ENCODE data around the gene SEMA4D.
A peak's percentile ranks its signal among the peaks of the same experiment; 100 is the strongest.
"Not testable (repeated sequence)": the region's sequence is repeated elsewhere in the genome, so short reads cannot be mapped to it uniquely, and the experiment has no call there.

SEMA4D gene

DNA sequence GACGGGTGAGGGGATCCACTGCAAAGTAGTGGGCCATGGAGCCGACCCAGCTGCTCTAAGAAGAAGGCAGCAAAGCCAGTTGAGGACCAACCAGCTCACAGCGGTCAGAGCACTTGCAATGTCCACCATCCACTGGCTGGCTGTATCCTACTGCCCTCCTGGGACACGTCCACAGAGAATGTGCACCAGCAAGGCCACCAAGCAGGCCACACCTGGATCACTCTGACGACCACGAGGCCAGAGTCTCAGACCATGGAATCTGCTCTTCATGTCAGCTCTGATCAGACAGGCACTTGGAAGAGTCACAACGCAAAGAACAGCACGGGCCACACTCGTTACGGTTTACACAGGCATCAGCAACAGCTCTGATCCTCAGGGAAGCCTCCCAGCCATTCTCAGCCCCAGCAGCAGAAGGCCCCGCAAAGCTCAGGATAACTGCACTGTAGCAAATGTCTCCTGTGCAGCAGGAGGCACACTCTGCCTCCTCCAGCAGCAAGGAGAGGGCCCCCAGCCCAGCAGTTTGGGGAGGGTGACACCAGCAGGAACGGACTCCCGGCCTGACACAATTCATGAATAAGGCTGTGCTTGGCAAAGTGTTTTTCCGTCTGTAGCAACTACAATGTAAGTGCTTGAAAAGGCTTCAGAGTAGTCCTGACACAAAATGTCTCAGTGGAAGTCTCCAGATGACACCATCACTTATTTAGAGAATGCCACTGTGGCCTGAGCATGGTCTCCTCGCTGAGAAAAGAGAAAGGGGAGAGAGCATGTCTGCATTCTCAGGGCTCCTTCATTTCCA lies 15.7 kb downstream of the SEMA4D start:
- no peak for DNase-seq

DNA sequence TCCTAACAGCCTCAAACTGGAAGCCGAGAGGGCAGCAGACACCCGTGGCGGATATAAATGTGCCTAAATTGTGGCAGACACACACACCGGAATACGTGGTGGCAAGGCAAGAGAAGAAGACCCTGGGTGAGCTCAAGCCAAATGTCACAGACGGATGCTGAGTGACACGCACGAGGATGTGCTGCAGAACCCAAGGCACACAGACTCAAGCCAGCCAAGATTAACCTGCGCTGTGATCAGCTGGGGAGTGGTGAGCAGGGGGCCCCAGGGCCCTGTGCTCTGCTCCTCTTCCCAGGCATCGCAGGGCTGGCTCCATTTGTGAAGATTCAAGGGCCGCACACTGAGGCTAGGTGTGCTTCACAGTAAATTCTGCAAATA lies 16.4 kb downstream of the SEMA4D start:
- DNase-seq, result peak in 1 of 5 donors; percentile 64

DNA sequence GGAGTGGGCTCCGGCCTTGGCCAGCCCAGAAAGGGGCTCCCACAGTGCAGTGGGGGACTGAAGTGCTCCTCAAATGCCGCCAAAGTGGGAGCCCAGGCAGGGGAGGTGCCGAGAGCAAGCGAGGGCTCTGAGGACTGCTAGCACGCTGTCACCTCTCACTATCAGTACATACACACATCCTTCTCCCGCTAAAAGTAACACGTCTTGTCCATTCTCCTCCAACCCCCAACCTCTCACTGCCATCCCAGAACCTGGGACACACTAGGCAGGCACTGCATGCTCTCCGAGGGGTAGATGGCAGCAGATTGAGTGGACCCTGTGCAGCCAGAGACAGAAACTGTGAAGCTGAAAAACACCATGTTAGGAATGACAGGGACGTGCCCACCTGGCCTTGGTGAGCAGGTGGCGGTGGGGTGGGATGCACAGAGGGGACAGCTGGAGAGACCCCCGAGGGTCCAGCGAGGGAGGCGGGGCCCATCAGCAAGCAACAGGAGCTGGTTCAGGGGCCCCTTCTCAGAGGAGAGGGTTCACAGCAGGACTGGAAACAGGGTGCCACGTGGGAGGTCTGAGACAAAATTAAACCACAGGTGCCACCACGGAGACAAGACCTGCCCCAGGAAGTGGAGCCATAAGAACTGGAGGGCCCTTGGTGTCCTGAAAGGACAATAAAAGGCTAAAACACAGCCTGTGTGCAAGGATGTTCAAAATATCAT lies 16.9 kb downstream of the SEMA4D start:
- peak in 1 of 5 donors; percentile 53 for DNase-seq

GRCh38 chr9:89480372-89480771 lies 17.5 kb downstream of the SEMA4D start:
- DNase-seq, result not testable (repeated sequence)

DNA sequence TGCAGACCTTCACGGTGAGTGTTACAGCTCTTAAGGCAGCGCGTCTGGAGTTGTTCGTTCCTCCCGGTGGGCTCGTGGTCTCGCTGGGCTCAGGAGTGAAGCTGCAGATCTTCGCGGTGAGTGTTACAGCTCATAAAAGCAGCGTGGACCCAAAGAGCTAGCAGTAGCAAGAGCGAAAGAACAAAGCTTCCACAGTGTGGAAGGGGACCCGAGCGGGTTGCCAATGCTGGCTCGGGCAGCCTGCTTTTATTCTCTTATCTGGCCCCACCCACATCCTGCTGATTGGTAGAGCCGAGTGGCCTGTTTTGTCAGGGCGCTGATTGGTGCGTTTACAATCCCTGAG lies 18.3 kb downstream of the SEMA4D start:
- DNase-seq, result not testable (repeated sequence)

- no peak for DNase-seq
These were observed 18.9 kb downstream of the SEMA4D start for GRCh38 chr9:89478821-89479668.

- DNase-seq, result peak in 3 of 5 donors; percentile 44 to 73 (median 51)
These were observed 19.9 kb downstream of the SEMA4D start for GRCh38 chr9:89477811-89478630.

- DNase-seq, result no peak
These were observed 20.5 kb downstream of the SEMA4D start for GRCh38 chr9:89477384-89477783.

DNA sequence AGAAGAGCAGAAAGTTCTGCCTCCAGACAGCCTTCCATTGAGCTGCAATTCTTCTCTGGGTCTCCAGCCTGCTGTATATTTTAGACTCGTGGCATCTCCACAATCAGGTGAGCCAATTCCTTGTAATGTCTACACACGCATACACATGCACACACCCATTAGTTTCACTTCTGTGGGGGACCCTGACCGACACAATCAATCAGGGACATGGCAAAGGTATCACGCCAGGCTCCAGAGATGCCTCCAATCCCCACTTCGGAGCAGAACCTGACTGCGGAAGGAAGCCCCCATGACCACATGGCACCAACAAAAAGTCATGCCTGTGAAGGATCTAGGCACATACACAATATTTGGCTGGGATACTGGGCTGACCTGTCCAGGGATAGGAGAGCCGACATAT lies 21.4 kb downstream of the SEMA4D start:
- DNase-seq, result no peak

DNA sequence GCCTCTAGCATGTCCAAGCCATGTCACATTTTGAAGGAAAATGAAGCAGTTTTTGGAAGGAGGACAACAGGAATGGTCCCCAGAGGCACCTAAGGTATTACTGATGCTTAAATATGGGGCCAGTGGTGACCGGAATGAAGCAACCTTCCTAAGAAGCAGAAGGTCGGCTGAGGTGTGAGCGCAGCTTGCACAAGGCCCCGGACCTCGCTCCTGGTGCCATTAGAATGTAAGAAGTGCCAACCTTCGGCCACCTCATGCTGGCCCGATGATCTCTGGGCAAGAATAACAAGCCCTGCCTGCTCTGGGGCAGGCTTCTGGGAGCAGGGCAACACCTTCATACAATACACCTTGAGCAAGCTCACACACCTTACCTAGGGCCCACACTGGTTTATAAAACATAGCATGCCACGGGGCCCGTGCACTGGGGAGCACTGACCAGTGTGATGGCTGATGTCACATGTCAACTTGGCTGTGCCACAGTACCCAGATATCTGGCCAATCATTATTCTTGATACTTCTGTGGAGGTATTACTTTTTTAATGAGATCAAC lies 21.9 kb downstream of the SEMA4D start:
- no peak for DNase-seq

- no peak for DNase-seq
These were observed 23.0 kb downstream of the SEMA4D start for GRCh38 chr9:89474939-89475338.

DNA sequence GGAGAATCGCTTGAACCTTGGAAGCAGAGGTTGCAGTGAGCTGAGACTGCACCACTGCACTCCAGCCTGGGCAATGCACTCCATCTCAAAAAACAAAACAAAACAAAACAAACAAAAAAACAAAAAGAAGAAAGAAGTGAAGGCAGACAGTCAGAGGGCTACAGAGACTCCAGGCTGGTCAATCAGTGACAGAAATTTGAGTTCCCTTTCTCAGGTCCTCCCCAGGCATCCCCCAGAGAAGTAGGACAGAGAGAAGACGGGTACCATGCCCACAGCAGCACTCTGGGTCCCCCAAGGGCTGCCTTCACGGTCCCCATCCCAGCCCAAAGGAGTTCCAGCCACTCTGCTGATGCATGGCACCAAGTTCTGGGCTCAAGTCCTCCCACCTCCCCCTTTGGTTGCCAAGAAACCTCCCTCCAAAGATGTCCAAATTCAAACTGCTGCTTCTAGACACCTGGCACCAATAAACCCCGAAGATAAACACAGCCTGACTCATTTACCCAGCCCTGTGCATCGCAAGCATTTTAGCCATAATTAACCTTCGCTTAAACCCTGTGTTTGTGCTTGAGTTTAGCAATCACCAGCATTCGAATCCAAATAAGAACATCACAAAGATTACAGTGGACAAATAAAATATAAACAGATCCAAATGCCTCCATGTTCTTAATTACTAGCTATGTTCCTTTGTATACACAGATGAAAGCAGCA lies 24.0 kb downstream of the SEMA4D start:
- no peak for DNase-seq

- not testable (repeated sequence) for DNase-seq
These were observed 26.1 kb downstream of the SEMA4D start for GRCh38 chr9:89471796-89472320.

GRCh38 chr9:89471390-89471789 lies 26.5 kb downstream of the SEMA4D start:
- DNase-seq, result no peak

DNA sequence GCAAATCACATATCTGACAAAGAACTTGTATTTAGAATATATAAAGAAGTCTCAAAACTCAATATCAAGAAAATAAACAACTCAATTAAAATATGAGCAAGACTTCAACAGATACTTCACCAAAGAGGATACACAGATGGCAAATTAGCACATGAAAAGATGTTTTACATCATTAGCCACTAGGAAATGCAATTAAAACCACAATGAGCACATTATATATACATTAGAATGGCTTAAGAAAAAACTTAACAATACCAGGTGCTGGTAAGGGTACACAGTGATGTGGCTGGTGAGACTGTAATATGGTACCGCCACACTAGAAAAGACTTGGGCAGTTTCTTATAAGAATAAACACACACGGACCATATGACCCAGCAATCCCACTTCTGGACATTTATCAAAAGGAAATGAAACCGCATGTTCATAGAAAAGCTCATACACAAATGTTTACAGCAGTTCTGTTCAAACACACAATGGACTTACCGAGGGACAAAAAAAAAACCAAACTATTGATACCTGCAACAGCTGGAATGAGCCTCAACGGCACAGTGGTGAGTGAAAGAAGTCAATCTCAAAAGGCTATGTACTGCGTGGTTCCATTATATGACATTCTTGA lies 27.6 kb downstream of the SEMA4D start:
- no peak for DNase-seq

DNA sequence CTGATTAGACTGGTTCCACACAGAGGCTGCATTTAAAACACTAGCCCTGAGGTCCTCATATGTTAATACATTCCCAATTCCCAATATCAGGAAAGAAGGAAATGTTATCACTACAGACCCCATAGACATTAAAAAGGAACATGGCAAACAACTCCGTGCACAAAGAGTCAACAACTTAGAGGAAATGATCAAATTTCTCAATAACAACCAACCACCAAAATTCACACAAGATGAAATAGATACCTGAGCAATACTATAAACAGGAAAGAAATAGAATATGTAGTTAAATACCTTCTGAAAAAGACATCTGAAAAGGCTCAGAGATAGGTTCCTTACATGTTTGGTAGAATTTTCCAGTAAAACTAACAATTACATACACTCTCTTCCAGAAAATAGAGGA lies 28.9 kb downstream of the SEMA4D start:
- no peak for DNase-seq

DNA sequence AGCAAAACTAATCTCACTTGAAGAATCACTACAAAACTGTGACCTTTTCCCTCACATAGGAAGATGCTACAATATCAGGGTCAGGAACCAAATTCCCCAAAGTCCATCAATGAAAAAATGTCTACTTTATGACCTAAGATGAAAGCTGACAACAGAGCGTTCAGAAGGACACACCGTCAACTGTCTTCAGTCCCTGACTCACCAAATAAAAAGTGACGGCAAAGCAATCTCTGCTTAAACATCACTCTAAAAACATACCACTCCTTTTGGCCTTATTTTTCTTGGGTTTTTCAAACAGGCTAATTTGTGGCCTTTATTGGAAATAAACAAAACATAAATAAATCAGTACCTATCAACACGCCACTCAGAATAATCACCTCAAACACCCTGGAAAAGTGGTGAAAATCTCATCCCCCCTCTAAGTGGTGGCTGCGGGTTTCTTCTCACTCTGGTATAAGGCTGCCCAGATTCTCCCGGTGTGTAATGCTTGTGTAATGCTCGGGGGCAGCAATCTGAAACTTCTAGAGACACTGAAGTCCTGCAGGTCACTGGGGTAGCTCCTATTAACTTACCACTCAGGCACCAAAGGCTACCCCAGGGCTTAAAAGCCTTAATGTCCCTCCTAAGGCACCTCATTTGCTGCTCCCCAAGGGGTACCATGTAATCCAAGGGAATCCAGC lies 29.5 kb downstream of the SEMA4D start:
- DNase-seq, result no peak

GRCh38 chr9:89467278-89467625 lies 30.7 kb downstream of the SEMA4D start:
- no peak for DNase-seq

- DNase-seq, result peak in 1 of 5 donors; percentile 73
These were observed 31.2 kb downstream of the SEMA4D start for GRCh38 chr9:89466451-89467277.
